ENCODE results near the gene NDFIP1. TPM values are rescaled to one million over a fixed set of nuclear protein-coding genes. Genes with fewer than 3 reads are reported as not detected.

NDFIP1 gene
- total and polyA plus RNA-seq, 2 of the 8 experiments (the other 6 are each of a cell fraction or from before 2014, with no cell fraction given) = 8.8 to 27.1 TPM

DNA sequence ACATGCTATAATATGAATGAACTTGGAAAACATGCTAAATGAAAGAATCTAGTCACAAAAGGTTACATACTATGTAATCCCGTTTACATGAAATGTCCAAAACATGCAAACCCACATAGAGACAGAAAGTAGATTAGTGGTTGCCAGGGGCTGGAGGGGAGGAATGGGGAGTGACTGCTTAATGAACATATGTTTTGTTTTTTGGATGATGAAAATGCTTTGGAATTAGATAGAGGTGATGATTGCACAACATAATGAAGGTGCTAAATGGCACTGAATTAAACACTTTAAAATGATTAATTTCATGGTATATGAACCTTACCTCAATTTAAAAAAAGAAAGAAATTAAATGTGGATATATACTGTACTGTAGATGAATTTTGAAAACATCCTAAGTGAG lies 17.6 kb upstream of the NDFIP1 start (continued):
- TF ChIP-seq SP4 (IDR thresholded peaks at IDR 0.05; ENCODE audit: low read length) = no peak
- TF ChIP-seq EGR1 (IDR thresholded peaks at IDR 0.05; ENCODE audit: borderline replicate concordance, low read depth, low read length) = no peak
- no peak for TF ChIP-seq HDAC2 (IDR thresholded peaks at IDR 0.05; ENCODE audit: borderline replicate concordance in 1 of 2, low read depth in 2 of 2, low read length in 2 of 2)
